Mesenchymal stem cell (in vitro differentiated cells and primary cell): Measurements from ENCODE around the gene DDC.
A peak's percentile ranks its signal among the peaks of the same experiment; 100 is the strongest.

Source experiments
- DNase-seq: peaks from one replicate; pipeline ENCODE4 v3.0.0-alpha.2; 2013
- H2AFZ ChIP-seq: one replicate; pipeline ENCODE4 v1.6.1; 2013; ENCODE audit warnings: low read depth, mild to moderate bottlenecking, control low read depth, inconsistent platforms, low read length, moderate library complexity
- H2AK5ac ChIP-seq: 2 replicates; pipeline ENCODE4 v1.6.1; 2013; ENCODE audit warnings: low read length, moderate library complexity, mild to moderate bottlenecking, inconsistent platforms; ENCODE audit not compliant: severe bottlenecking
- H2BK120ac ChIP-seq: one replicate; pipeline ENCODE4 v1.6.1; 2013; ENCODE audit warnings: low read depth, mild to moderate bottlenecking, inconsistent platforms, low read length, moderate library complexity
- H2BK12ac ChIP-seq, 2 experiments: one replicate each; pipeline ENCODE4 v1.6.1; 2013; ENCODE audit warnings: inconsistent platforms in 2 of 2, low read length in 2 of 2, mild to moderate bottlenecking in 2 of 2, moderate library complexity in 2 of 2, control low read depth in 1 of 2
- H2BK15ac ChIP-seq: one replicate; pipeline ENCODE4 v1.6.1; 2013; ENCODE audit warnings: mild to moderate bottlenecking, low read depth, inconsistent platforms; ENCODE audit not compliant: poor library complexity, severe bottlenecking
- H2BK5ac ChIP-seq: 2 replicates; pipeline ENCODE4 v1.6.1; 2013; ENCODE audit warnings: low read depth, mild to moderate bottlenecking, low read length, control low read depth, inconsistent platforms; ENCODE audit not compliant: poor library complexity, severe bottlenecking
- H3K14ac ChIP-seq, 2 experiments: one replicate each; pipeline ENCODE4 v1.6.1; 2013; ENCODE audit warnings: inconsistent platforms in 2 of 2, low read length in 2 of 2, control low read depth in 1 of 2, mild to moderate bottlenecking in 1 of 2, moderate library complexity in 1 of 2
- H3K18ac ChIP-seq, 2 experiments: one replicate each; pipeline ENCODE4 v1.6.1; 2013; ENCODE audit warnings: inconsistent platforms in 2 of 2, low read length in 2 of 2, control low read depth in 1 of 2, low read depth in 1 of 2, mild to moderate bottlenecking in 1 of 2
- H3K23ac ChIP-seq, 2 experiments: one replicate each; pipeline ENCODE4 v1.6.1; 2013; ENCODE audit warnings: inconsistent platforms in 2 of 2, low read length in 2 of 2, mild to moderate bottlenecking in 2 of 2, moderate library complexity in 2 of 2, control low read depth in 1 of 2
- H3K27ac ChIP-seq: 2 replicates; pipeline ENCODE4 v1.5.1; 2013; ENCODE audit warnings: mild to moderate bottlenecking, moderate library complexity, low read length, control low read depth, inconsistent platforms; ENCODE audit not compliant: poor library complexity, severe bottlenecking
- H3K27me3 ChIP-seq, 2 experiments: 2 replicates each; pipeline versions ENCODE4 v1.6.1 to v1.7.0; 2013; ENCODE audit warnings: low read length in 2 of 2, mild to moderate bottlenecking in 2 of 2, moderate library complexity in 2 of 2, control low read depth in 1 of 2, inconsistent platforms in 1 of 2; ENCODE audit not compliant: control insufficient read depth in 1 of 2, insufficient read depth in 1 of 2
- H3K36me3 ChIP-seq, 2 experiments: 2 replicates each; pipeline versions ENCODE4 v1.6.1 to v1.7.0; 2013; ENCODE audit warnings: low read length in 2 of 2, control low read depth in 1 of 2, inconsistent platforms in 1 of 2, low read depth in 1 of 2, mild to moderate bottlenecking in 1 of 2; ENCODE audit not compliant: insufficient read depth in 2 of 2, control insufficient read depth in 1 of 2
- H3K4ac ChIP-seq, 2 experiments: one replicate each; pipeline ENCODE4 v1.6.1; 2013; ENCODE audit warnings: inconsistent platforms in 2 of 2, low read length in 2 of 2, mild to moderate bottlenecking in 2 of 2, moderate library complexity in 2 of 2, control low read depth in 1 of 2, low read depth in 1 of 2
- H3K4me1 ChIP-seq: 2 replicates; pipeline ENCODE4 v1.6.1; 2013; ENCODE audit warnings: low read depth, low read length, control low read depth; ENCODE audit not compliant: control insufficient read depth, insufficient read depth
- H3K4me2 ChIP-seq: 2 replicates; pipeline ENCODE4 v1.6.1; 2013; ENCODE audit warnings: low read length, mild to moderate bottlenecking, inconsistent platforms; ENCODE audit not compliant: poor library complexity, severe bottlenecking
- H3K4me3 ChIP-seq, 2 experiments: 2 replicates each; pipeline versions ENCODE4 v1.5.1 to v1.7.0; 2013; ENCODE audit warnings: low read length in 2 of 2, mild to moderate bottlenecking in 2 of 2, control low read depth in 1 of 2, low read depth in 1 of 2; ENCODE audit not compliant: insufficient read depth in 1 of 2
- H3K79me1 ChIP-seq: replicated peaks from 2 replicates; pipeline ENCODE4 v1.6.1; 2013; ENCODE audit warnings: mild to moderate bottlenecking, control low read depth, low read length, inconsistent platforms; ENCODE audit not compliant: poor library complexity, severe bottlenecking
- H3K9ac ChIP-seq: 2 replicates; pipeline ENCODE4 v1.7.0; 2013; ENCODE audit warnings: mild to moderate bottlenecking, low read length, moderate library complexity
- H3K9me3 ChIP-seq: 2 replicates; pipeline ENCODE4 v1.7.0; 2013; ENCODE audit warnings: mild to moderate bottlenecking, low read length; ENCODE audit not compliant: control insufficient read depth
- H4K8ac ChIP-seq: one replicate; pipeline ENCODE4 v1.6.1; 2013; ENCODE audit warnings: inconsistent platforms, mild to moderate bottlenecking, low read length, moderate library complexity
- H4K91ac ChIP-seq: one replicate; pipeline ENCODE4 v1.6.1; 2013; ENCODE audit warnings: mild to moderate bottlenecking, low read length, inconsistent platforms
- WGBS: methylation state at CpG from one replicate; pipeline ENCODE4 v1.1.7; 2013; ENCODE audit warnings: mixed read lengths; 5-methylcytosine and 5-hydroxymethylcytosine counted together

DDC gene

GRCh38 chr7:50496569-50496968, 68.6 kb downstream of the DDC start:
- Histone ChIP-seq H2BK5ac (no peak overlapping the region), H3K4me1 (no peaks in the 10 kb centered on the region), H3K27me3 (peaks cover 18 to 38% of the 10 kb centered on the region in 2 experiments), H3K14ac (no peak overlapping the region), H3K27ac (no peak overlapping the region), H3K9ac (no peak overlapping the region), H3K18ac (peak overlapping the region; percentile 58 to 79), H2BK120ac (no peak overlapping the region), H4K91ac (no peak overlapping the region), H2BK15ac (no peak overlapping the region), H3K4me2 (no peak overlapping the region), H2AFZ (no peak overlapping the region), H3K9me3 (no peaks in the 10 kb centered on the region), H4K8ac (no peak overlapping the region), H3K4me3 (no peak overlapping the region), H2BK12ac (peak overlapping the region; percentile 28 to 48), H3K4ac (peak overlapping the region in 1 of 2 experiments; percentile 46), H2AK5ac (no peak overlapping the region), H3K79me1 (no peaks in the 10 kb centered on the region), H3K36me3 (no peaks in the 10 kb centered on the region), H3K23ac (no peak overlapping the region)
- DNase-seq: no peak
- WGBS: 80% methylated on average over 6 of the region's 6 CpGs

GRCh38 chr7:50495746-50496145, 69.5 kb downstream of the DDC start:
- Histone ChIP-seq H4K91ac (no peak overlapping the region), H2BK120ac (no peak overlapping the region), H3K9me3 (no peaks in the 10 kb centered on the region), H3K27ac (no peak overlapping the region), H2BK15ac (no peak overlapping the region), H3K23ac (no peak overlapping the region), H2AFZ (no peak overlapping the region), H2AK5ac (no peak overlapping the region), H4K8ac (no peak overlapping the region), H3K4ac (no peak overlapping the region), H3K4me2 (no peak overlapping the region), H3K18ac (no peak overlapping the region), H3K36me3 (no peaks in the 10 kb centered on the region), H2BK12ac (no peak overlapping the region), H3K9ac (no peak overlapping the region), H3K4me1 (no peaks in the 10 kb centered on the region), H3K27me3 (peaks cover 18 to 39% of the 10 kb centered on the region in 2 experiments), H3K4me3 (no peak overlapping the region), H3K79me1 (no peaks in the 10 kb centered on the region), H2BK5ac (no peak overlapping the region), H3K14ac (no peak overlapping the region)
- DNase-seq: no peak
- 81% methylated on average over 2 of the region's 3 CpGs for WGBS

GRCh38 chr7:50492770-50493519, 72.3 kb downstream of the DDC start:
- no peak overlapping the region for H2BK5ac ChIP-seq
- H3K14ac ChIP-seq: no peak overlapping the region
- DNase-seq: no peak
- no peaks in the 10 kb centered on the region for H3K79me1 ChIP-seq
- WGBS: 93% methylated on average over 30 of the region's 30 CpGs
- no peak overlapping the region for H3K18ac ChIP-seq
- H4K8ac ChIP-seq: no peak overlapping the region
- no peak overlapping the region for H3K9ac ChIP-seq
- H3K4me3 ChIP-seq: no peak overlapping the region
- H2BK120ac ChIP-seq: no peak overlapping the region
- H3K36me3 ChIP-seq: no peaks in the 10 kb centered on the region
- H4K91ac ChIP-seq: no peak overlapping the region
- H2BK12ac ChIP-seq: no peak overlapping the region
- H3K9me3 ChIP-seq: no peaks in the 10 kb centered on the region
- no peak overlapping the region for H2AFZ ChIP-seq
- no peaks in the 10 kb centered on the region for H3K4me1 ChIP-seq
- H2BK15ac ChIP-seq: no peak overlapping the region
- no peak overlapping the region for H3K23ac ChIP-seq
- H3K27me3 ChIP-seq: peaks cover 13 to 23% of the 10 kb centered on the region in 2 experiments
- no peak overlapping the region for H3K4ac ChIP-seq
- no peak overlapping the region for H2AK5ac ChIP-seq
- no peak overlapping the region for H3K27ac ChIP-seq
- no peak overlapping the region for H3K4me2 ChIP-seq

GRCh38 chr7:50491943-50492342, 73.3 kb downstream of the DDC start:
- 94% methylated on average over 1 of the region's 1 CpG for WGBS
- Histone ChIP-seq H3K9ac (no peak overlapping the region), H3K18ac (no peak overlapping the region), H2BK15ac (no peak overlapping the region), H2BK12ac (no peak overlapping the region), H2AFZ (no peak overlapping the region), H3K23ac (no peak overlapping the region), H4K8ac (no peak overlapping the region), H3K4ac (no peak overlapping the region), H4K91ac (no peak overlapping the region), H3K4me3 (no peak overlapping the region), H3K9me3 (no peaks in the 10 kb centered on the region), H3K79me1 (no peaks in the 10 kb centered on the region), H3K36me3 (no peaks in the 10 kb centered on the region), H2BK5ac (no peak overlapping the region), H3K27ac (no peak overlapping the region), H3K14ac (no peak overlapping the region), H3K27me3 (peaks cover 8 to 23% of the 10 kb centered on the region in 2 experiments), H2BK120ac (no peak overlapping the region), H3K4me2 (no peak overlapping the region), H3K4me1 (no peaks in the 10 kb centered on the region), H2AK5ac (no peak overlapping the region)
- DNase-seq: no peak
